Neural progenitor cell (in vitro differentiated cells): ENCODE data around the gene ACOXL.

Experiments used
- CTCF ChIP-seq: fragments of 200-600 bp; sonication (generic); IDR thresholded peaks from 2 replicates; pipeline ENCODE4 v1.5.1; 2017; ENCODE audit warnings: antibody characterized with exemption, mild to moderate bottlenecking
- EZH2 ChIP-seq: fragments of 200-600 bp; sonication (generic); IDR thresholded peaks from 2 replicates; pipeline ENCODE4 v1.6.1; 2017; ENCODE audit warnings: antibody characterized with exemption, mild to moderate bottlenecking, moderate library complexity

- TF ChIP-seq CTCF (no peak), EZH2 (no peak)
Measured at GRCh38 chr2:110910423-110910822, 178.1 kb downstream of the ACOXL start.
